ENCODE results near the gene CPNE6.

The CPNE6 gene

DNA sequence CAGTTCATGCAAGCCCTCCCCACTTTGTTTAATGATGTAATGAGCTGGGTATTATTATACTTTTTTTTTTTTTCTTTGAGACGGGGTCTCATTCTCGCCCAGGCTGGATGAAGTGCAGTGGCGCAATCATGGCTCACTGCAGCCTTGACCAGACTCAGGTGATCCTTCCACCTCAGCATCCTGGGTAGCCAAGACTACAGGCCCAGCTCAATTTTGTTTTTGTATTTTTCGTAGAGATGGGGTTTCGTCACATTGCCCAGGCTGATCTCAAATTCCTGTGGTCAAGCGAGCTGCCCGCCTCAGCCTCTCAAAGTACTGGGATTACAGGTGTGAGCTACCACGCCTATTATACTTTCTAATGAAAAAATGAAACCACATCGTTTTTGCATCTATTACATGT lies 38.7 kb downstream of the CPNE6 start:
- peaks cover 25% of the 10 kb centered on the region for H3K4me1 Mint-ChIP-seq (ENCODE audit: low read depth)
- no peaks in the 10 kb centered on the region for H3K9me3 Mint-ChIP-seq
- H3K27me3 Mint-ChIP-seq, result no peaks in the 10 kb centered on the region
- H3K27ac Mint-ChIP-seq, result no peak overlapping the region
- H3K36me3 Mint-ChIP-seq (ENCODE audit: low read depth), result peaks cover 15% of the 10 kb centered on the region
- no peak for DNase-seq
- H3K4me3 Mint-ChIP-seq, result no peak overlapping the region

DNA sequence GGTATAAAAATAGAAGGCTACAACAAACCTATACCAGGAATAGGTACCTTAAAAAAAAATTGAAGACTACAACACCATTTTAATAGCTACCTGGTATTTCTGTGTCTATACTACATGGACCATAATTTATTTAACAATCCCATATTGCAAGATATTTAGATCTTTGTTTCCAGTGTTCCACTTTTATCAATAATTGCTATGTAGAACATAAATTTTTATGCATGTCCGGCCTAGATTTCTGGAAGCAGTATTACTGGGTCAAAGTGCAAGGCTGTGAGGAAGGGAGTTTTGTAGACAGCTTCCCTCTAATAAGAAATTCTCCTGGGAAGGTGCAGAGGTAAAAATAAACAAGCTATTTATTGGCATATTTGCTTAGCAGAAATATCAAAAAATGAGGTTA lies 39.2 kb downstream of the CPNE6 start:
- Mint-ChIP-seq H3K36me3 (ENCODE audit: low read depth) (peaks cover 17% of the 10 kb centered on the region), H3K4me3 (no peak overlapping the region), H3K9me3 (no peaks in the 10 kb centered on the region), H3K4me1 (ENCODE audit: low read depth) (peaks cover 30% of the 10 kb centered on the region), H3K27me3 (no peaks in the 10 kb centered on the region), H3K27ac (no peak overlapping the region)
- no peak for DNase-seq

DNA sequence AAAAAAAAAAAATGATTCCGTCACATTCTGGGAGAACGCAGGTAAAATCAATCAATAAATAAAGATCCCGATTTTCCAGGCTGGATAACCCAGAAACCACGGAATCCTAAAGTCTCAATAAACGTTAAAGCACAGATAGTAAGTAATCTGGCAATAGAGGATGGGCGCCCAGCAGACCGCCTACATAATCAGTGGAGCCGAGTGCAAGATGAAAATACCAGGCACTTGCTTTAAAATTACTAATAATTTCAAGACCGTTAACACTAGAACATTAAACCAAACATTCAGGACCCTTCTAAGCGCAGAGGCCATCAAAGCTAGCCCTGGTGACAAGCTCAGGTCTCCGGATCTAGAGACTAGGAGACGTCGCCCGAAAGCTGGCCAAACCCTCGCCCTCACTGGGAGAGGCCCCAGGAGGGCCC lies 42.0 kb downstream of the CPNE6 start:
- H3K4me1 Mint-ChIP-seq (ENCODE audit: low read depth), result peaks cover 39% of the 10 kb centered on the region
- H3K9me3 Mint-ChIP-seq, result no peaks in the 10 kb centered on the region
- H3K4me3 Mint-ChIP-seq, result peak overlapping the region; percentile 90
- H3K27me3 Mint-ChIP-seq, result no peaks in the 10 kb centered on the region
- peaks cover 44% of the 10 kb centered on the region for H3K36me3 Mint-ChIP-seq (ENCODE audit: low read depth)
- DNase-seq, result no peak
- peak overlapping the region; percentile 99 for H3K27ac Mint-ChIP-seq

DNA sequence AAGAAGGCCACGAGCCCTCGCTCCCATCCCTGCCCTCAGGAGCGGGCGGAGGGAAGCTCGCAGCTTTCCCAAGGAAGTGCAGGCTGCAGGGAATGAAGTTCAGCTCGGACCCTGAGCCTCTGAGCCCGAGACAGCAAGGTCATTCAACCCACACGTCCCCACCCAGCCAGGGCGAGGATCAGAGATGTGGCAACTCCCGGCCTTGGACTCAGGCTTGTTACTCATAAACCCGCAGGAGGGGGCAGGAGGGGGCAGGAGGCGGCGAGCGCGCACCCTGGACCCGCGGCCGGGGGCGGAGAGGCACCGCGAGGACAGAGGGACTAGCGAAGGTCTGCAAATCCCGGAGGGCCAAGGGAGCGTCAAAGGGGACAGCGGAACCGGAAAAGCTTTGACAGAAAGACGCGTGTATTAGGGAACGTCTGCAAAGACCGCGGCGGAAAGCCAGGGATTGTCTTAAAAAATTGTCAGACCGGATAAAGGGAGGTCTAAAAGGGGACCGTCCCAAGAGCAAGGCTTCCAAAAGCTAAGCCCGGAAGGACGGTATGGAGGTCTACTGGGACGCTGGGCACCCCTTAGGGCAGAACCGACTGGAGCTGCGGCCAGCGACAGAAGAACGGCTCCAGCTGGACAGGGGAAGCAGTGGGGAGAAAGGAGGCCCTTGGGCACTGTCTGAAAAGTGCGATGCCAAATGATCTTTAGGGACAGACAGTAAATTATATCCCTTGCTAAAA lies 42.6 kb downstream of the CPNE6 start:
- H3K4me1 Mint-ChIP-seq (ENCODE audit: low read depth), result peaks cover 33% of the 10 kb centered on the region
- H3K27me3 Mint-ChIP-seq, result no peaks in the 10 kb centered on the region
- peak overlapping the region; percentile 99 for H3K27ac Mint-ChIP-seq
- H3K36me3 Mint-ChIP-seq (ENCODE audit: low read depth), result peaks cover 50% of the 10 kb centered on the region
- H3K4me3 Mint-ChIP-seq, result peak overlapping the region; percentile 90
- DNase-seq, result peak; percentile 85
- no peaks in the 10 kb centered on the region for H3K9me3 Mint-ChIP-seq

DNA sequence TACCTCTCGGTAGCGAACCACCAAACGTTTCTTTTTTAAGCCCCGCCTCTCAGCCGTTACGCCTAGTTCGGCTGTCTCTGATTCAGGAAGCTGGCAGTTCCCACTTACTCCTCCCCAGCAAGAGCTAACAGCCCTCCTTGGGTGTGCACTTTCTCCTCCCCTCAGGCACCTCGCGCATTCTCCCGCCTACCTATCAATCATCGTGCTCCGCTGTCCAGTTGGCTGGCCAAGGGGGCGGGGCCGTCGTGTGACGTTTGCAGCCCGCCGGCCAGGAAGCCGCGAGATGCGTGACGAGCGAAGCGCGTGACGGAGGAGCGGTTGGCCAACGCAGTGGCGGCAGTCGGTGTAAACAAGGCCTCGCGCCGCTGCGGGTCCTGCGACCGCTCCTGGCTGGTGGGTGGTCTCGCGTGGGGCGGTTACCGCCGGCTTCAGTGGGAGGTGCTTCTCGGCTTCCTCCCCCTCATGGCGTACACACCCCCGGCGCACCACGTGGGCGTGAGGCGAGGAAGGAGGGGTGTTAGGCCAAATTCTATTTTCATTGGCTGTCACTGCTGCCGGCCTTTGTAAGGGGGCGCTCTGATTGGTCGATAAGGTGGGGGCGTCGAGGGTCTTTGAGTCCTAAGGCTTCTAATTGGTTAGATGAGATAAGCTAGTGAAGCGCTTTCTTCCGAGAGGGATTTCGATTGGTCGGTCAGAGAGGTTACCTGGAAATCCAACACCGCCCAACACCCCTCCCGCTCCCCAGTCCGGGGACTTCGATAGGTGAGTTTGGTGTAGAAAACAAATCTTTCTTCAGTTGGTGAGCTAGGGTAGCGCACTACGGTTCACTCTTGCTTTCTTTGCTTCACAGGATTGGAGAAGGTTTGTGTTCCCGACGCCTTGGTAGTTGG lies 43.4 kb downstream of the CPNE6 start, which contains the start of the genes DCAF11 and NRL:
TSS of gene DCAF11 (plus strand) at position 246 of the 890 bp plus-strand sequence. CDS start 818 bp downstream, outside the sequence.
TSS of gene NRL (minus strand) at position 418 of the 890 bp plus-strand sequence. CDS start 32,101 bp downstream, outside the sequence.
- Mint-ChIP-seq H3K4me3 (peak within 1 kb of the TSS; percentile 90), H3K27ac (peak within 1 kb of the TSS; percentile 99), H3K36me3 (ENCODE audit: low read depth) (peaks cover 58% of the 10 kb centered on the region), H3K4me1 (ENCODE audit: low read depth) (peaks cover 27% of the 10 kb centered on the region), H3K9me3 (no peaks in the 10 kb centered on the region), H3K27me3 (no peaks in the 10 kb centered on the region)
- DNase-seq, result peak; percentile 98

DNA sequence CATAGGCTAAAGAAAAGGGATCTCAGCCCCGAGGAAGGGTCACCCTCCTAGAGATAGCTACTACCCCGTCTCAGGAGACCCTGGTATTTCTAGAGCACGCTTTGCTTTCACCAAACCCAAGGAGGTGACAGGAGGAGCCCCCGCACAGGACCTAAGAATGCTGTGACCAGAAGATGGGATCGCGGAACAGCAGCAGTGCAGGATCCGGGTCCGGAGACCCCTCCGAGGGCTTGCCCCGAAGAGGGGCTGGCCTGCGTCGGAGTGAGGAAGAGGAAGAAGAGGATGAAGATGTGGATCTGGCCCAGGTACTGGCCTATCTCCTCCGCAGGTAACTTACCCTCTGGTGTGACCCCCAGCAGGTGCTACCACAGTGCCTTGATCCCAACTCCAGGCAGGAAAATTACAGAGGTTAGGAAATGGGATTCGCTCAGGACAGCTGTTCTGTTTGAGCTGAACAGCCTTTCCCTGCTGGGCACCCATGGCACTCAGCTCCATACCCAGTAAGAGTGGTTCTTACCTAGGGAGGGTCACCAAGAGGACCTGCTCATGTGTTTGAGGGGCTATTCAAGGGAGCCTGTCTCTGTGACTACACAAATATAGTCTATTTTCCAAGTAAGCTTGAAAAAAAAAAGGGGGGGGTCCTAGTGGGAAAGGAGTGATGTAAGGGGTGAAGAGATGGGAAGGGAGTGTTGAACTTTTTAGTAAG lies 44.2 kb downstream of the CPNE6 start:
- Mint-ChIP-seq H3K36me3 (ENCODE audit: low read depth) (peaks cover 62% of the 10 kb centered on the region), H3K27me3 (no peaks in the 10 kb centered on the region), H3K27ac (peak overlapping the region; percentile 99), H3K4me3 (peak overlapping the region; percentile 90), H3K4me1 (ENCODE audit: low read depth) (peaks cover 25% of the 10 kb centered on the region), H3K9me3 (no peaks in the 10 kb centered on the region)
- DNase-seq, result no peak

DNA sequence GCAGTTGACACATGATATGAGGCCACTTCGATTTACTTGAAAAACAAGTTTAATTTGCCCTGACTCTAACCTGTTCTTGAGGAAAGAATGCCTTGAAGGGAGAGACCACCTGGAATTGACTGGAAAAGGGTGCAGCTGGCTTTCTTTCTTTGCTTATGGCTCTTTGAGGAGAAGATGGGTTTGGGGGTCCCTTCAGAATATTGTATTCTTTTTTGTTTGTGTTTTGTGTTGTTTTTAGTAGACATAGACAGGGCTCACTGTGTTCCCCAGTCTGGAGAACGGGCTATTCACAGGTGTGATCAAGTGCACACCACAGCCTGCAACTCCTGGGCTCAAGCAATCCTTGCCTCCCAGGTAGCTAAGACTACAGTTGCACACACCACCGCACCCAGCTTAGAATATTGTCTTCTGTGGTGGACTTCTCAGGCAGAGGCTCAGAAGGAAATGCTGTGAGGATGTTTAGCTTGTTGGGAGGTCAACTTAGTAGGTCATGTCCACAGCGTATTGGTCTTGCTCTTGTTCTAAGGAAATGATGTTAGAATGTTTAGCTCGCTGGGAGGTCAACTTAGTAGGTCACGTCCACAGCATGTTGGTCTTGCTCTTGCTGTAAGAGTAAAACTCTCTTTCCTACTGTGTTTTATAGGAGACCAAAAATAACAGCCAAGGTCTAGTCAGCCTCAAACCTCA lies 44.9 kb downstream of the CPNE6 start:
- no peak for DNase-seq
- Mint-ChIP-seq H3K4me3 (peak overlapping the region; percentile 90), H3K27me3 (no peaks in the 10 kb centered on the region), H3K27ac (peak overlapping the region; percentile 99), H3K36me3 (ENCODE audit: low read depth) (peaks cover 69% of the 10 kb centered on the region), H3K4me1 (ENCODE audit: low read depth) (peaks cover 24% of the 10 kb centered on the region), H3K9me3 (no peaks in the 10 kb centered on the region)

DNA sequence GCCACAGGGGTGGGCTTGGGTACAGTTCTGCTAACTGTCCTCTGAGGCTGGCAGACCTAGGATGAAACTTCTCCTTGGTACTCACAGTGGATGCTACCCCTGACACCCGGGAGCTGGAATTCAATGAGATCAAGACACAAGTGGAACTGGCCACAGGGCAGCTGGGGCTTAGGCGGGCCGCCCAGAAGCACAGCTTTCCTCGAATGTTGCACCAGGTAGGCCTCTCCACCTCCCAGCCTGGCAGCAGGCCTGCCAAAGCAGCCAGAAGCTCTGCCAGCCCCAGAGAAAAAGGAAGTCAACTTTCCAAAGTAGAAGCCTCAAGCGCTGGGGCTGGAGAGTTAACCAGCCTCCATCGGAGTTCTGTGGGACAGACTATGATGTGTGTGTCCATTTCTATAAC lies 45.8 kb downstream of the CPNE6 start:
- H3K27me3 Mint-ChIP-seq, result no peaks in the 10 kb centered on the region
- peaks cover 78% of the 10 kb centered on the region for H3K36me3 Mint-ChIP-seq (ENCODE audit: low read depth)
- peaks cover 24% of the 10 kb centered on the region for H3K4me1 Mint-ChIP-seq (ENCODE audit: low read depth)
- DNase-seq, result no peak
- H3K27ac Mint-ChIP-seq, result no peak overlapping the region
- H3K9me3 Mint-ChIP-seq, result no peaks in the 10 kb centered on the region
- H3K4me3 Mint-ChIP-seq, result no peak overlapping the region

DNA sequence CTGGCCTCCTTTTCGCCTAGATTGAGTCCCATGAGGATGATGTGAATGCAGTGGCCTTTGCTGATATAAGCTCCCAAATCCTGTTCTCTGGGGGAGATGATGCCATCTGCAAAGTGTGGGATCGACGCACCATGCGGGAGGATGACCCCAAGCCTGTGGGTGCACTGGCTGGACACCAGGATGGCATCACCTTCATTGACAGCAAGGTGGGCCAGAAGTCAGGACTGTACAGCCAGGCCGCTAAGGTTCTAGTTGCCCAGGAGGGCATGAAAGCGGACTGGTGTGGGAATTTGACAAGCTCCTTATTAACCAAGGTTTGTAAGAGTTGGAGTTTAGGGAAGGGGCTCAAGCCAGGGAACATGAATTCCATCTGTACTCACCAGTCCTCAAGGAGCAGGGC lies 48.3 kb downstream of the CPNE6 start:
- no peaks in the 10 kb centered on the region for H3K9me3 Mint-ChIP-seq
- H3K4me3 Mint-ChIP-seq, result no peak overlapping the region
- H3K27me3 Mint-ChIP-seq, result no peaks in the 10 kb centered on the region
- peaks cover 89% of the 10 kb centered on the region for H3K36me3 Mint-ChIP-seq (ENCODE audit: low read depth)
- no peak overlapping the region for H3K27ac Mint-ChIP-seq
- H3K4me1 Mint-ChIP-seq (ENCODE audit: low read depth), result peaks cover 24% of the 10 kb centered on the region
- DNase-seq, result no peak

DNA sequence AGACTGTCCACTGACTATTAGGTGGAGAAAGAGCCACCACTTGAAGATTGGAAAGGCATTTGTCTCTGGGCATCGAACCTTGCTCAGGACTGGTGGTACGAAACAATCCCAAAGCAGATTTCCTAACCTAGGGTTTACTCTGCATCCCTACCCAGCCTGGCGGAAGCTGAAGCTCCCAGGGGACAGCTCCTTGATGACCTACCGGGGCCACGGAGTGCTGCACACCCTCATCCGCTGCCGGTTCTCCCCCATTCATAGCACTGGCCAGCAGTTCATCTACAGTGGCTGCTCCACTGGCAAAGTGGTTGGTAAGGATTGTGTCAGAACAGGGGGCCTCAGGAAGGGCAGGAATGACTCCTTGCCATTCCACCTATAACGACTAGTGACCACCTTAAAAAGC lies 49.8 kb downstream of the CPNE6 start:
- Mint-ChIP-seq H3K36me3 (ENCODE audit: low read depth) (peaks cover 80% of the 10 kb centered on the region), H3K27me3 (no peaks in the 10 kb centered on the region), H3K9me3 (no peaks in the 10 kb centered on the region), H3K4me3 (no peak overlapping the region), H3K4me1 (ENCODE audit: low read depth) (peaks cover 10% of the 10 kb centered on the region), H3K27ac (no peak overlapping the region)
- no peak for DNase-seq

DNA sequence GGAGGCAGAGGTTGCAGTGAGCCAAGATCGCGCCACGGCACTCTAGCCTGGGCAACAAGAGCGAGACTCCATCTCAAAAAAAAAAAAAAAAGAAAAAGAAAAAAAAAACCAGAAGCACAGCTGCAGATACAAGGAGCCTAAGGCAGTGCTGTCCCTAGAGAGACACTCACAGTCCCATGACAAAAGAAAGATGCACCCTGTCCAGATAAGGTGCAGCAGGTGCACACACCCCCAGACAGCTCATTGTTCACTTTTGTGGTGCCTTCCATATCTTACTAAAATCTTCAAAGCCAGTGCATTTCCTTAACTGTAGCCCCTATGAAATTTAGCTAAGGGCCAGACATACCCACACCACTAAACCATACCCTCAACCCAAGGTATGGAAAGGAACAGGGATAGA lies 51.1 kb downstream of the CPNE6 start:
- Mint-ChIP-seq H3K27ac (peak overlapping the region; percentile 37), H3K4me1 (ENCODE audit: low read depth) (no peaks in the 10 kb centered on the region), H3K36me3 (ENCODE audit: low read depth) (peaks cover 69% of the 10 kb centered on the region), H3K9me3 (no peaks in the 10 kb centered on the region), H3K27me3 (no peaks in the 10 kb centered on the region), H3K4me3 (no peak overlapping the region)
- DNase-seq, result no peak

DNA sequence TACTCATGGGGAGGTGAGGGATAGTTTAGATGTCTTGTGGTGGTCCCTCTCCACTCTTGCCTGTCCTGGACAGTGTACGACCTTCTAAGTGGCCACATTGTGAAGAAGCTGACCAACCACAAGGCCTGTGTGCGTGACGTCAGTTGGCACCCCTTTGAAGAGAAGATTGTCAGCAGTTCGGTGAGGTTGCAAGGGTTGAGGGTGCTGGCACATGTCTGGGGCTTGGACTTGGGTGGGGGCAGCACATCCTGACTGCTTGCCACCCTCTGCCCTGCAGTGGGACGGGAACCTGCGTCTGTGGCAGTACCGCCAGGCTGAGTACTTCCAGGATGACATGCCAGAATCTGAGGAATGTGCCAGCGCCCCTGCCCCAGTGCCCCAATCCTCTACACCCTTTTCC lies 51.5 kb downstream of the CPNE6 start:
- Mint-ChIP-seq H3K36me3 (ENCODE audit: low read depth) (peaks cover 65% of the 10 kb centered on the region), H3K4me3 (no peak overlapping the region), H3K27ac (no peak overlapping the region), H3K4me1 (ENCODE audit: low read depth) (peaks cover 1% of the 10 kb centered on the region), H3K9me3 (no peaks in the 10 kb centered on the region), H3K27me3 (no peaks in the 10 kb centered on the region)
- DNase-seq, result no peak

DNA sequence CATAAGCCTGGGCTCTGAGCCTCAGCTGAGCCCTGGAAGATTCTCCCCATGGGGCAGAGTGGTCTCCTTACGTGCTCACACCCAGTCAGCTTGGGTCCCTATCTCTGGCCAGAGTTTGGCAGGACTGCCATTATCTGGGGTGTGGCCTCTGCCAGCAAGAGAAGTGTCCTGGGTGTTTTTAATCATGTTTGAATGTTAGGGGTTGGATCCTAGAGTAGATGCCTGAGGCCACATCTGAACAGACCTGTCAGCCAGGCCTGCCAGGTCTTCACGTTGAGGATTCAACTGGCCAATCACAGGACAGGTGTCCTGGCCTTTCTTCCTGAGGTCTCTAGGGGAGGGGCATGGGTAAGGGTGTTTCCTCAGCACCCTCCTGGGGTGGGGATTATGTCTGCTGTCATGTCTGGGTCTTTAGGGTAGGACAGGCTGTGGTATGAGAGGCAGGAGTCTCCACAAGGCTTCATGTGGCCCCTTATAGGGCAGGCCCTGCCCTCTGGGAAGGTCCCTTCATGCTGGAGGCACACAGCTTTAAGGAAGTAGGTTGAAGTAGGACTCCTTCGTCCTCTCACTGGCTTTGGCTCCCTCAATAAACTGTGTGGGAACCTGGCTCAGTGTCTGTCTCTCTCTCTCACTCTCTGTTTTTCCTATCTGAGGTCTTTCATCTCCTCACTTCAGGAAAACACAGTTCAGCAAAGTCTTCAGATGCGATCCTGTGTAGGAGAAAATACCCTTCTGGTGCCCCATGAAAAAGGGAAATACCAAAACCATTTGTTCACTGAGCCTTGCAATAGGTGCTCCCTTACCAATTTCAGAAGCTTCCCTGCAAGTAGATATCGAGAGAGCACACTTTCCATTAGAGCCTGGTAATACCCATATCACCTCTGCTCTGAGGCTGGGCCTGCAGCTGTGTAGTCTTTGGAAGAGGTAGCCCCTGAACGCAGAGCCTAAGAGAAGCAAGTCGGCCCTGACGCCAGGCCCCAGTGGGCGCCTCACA lies 52.4 kb downstream of the CPNE6 start:
- H3K36me3 Mint-ChIP-seq (ENCODE audit: low read depth), result peaks cover 56% of the 10 kb centered on the region
- no peak for DNase-seq
- peak overlapping the region; percentile 74 for H3K27ac Mint-ChIP-seq
- H3K27me3 Mint-ChIP-seq, result no peaks in the 10 kb centered on the region
- H3K4me3 Mint-ChIP-seq, result no peak overlapping the region
- peaks cover 3% of the 10 kb centered on the region for H3K4me1 Mint-ChIP-seq (ENCODE audit: low read depth)
- no peaks in the 10 kb centered on the region for H3K9me3 Mint-ChIP-seq

Measured in activated T-cell treated with anti-CD3 and anti-CD28 coated beads, Interleukin-2, amount 50 U/mL, for 24 hours (primary cell).